Stimulated activated CD8-positive, alpha-beta memory T cell treated with anti-CD3 and anti-CD28 coated beads, Interleukin-15, amount 100 ng/mL, for 24 hours (primary cell): ENCODE data around the gene POLR3GL.
"Not testable (repeated sequence)": the region's sequence is repeated elsewhere in the genome, so short reads cannot be mapped to it uniquely, and the experiment has no call there.

Source experiments
- DNase-seq: peaks from one replicate; pipeline ENCODE4 v3.0.0-alpha.2; 2020; ENCODE audit warnings: low read depth

Gene POLR3GL, protein sequence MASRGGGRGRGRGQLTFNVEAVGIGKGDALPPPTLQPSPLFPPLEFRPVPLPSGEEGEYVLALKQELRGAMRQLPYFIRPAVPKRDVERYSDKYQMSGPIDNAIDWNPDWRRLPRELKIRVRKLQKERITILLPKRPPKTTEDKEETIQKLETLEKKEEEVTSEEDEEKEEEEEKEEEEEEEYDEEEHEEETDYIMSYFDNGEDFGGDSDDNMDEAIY

DNA sequence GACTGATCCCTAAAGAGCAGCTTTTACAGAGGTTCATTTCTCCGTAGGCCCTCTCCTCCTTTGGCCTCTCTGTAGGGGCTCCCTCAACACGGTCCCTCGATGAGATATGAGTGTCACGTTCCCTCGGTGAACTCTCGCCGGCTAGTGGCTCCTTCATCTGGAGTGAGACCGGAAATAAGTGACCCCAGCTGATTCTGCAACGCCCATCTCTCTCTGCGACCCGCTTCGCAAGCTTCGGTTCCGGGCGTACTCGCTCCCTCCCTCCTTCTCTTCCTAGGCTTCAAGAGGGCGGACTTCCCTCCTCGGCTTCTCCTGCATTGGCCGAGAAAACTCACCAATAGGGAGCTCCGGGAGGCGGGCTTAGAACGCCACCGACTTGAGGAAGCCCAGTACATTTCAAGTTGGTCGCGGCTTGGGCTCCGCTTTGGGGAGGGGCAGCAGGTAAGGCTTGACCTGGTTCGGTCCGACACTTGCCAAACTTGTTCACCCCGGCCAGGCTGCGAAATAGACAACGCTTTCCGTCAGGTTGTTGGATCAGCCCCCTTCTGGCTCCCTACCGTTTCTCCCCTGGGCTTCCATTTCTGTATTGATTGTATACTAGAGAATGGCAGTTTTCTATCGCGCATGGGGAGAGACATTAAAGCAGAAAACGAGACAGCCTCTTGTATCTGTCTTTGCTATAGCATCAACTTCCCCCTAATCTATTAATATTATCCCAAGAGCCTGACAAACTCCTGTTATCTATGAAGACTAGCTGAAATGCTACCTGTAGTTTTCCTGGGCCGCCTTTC is at the start of gene POLR3GL, which contains the start of gene ANKRD34A:
Gene POLR3GL, plus strand, starts transcription at position 363 of the 791 bp plus-strand sequence. CDS start 10,176 bp downstream, outside the sequence.
Gene ANKRD34A, minus strand, starts transcription at position 248 of the 791 bp plus-strand sequence. CDS start 2,816 bp downstream, outside the sequence.
- peak; percentile 69 for DNase-seq

DNA sequence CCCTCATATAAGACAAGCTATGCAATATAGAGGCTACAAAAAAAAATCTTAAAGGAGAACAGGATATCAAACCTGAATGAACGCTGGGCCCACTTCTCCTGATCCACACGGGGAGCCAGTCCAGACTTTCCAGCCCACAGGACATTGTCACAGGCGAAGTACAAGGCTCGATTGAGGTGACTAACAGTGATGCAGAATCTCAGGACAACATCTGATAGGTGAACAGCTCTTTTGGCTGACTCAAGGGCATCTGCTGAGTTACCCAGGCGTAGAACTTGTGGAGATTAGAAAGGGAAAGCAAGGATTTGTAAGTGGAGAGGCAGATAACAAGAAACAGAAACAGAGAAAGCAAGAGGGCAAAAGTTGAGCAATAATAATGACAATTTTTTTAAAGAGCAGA is 47.7 kb upstream of the POLR3GL start:
- DNase-seq = no peak

DNA sequence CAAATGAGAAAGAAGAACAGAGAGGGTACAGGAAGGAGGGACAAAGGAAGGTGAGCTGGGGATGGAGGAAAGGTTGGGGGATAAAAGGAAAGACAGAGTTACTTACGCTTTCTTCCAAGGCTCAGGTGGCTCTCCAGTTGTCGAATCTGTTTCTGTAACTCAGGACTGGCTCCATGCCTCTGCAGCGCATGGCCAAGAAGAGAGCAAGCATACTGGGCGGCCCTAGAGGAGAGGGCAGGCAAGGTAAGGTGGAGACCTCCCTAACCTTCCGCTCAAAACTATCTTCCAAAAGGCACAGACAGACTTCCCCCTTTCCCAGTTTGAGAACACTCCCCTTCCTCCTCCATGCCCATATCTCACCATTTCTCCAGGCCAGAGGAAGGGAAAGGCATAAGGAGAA is 46.9 kb upstream of the POLR3GL start:
- no peak for DNase-seq

DNA sequence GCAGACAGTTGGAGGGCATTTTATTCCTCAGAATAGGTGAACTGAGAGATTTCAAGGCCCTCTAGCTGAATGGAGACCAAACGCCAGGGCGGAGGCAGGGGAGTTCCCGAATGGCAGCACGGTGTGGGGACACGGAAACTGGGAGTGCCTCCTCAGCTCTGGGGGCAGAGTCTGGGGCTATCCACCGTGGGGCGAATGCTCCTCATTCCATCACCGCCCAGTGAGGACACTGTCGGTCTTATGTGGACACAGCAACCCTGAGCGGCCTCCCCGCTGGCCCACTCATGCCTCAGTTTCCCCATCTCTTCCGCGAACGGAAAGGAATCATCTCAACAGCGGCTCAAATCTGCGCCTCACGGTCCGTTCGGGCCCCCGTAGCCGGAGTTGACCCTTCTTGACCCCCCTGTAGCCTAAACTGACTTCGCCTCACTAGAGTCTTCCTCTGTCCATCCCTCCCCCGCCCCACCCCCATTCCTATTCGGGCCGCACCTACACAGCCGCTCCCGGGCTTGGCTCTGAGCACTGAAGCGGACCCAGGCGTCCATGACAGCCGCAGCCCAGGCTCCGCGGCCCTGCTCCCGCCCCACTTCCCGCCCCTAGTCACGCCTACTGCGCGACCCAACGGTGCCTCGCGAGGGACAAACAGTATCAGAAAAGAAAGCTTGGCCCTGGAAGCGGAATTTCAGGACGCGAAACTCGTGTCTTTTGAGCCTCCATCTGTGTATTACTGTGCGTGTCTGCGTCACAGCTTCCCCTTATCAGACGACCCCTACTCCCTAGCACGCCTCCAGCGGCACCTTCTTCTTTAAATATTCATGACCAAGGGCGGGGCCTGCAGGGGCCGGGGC is 46.1 kb upstream of the POLR3GL start, which contains the start of gene PEX11B:
Gene PEX11B, minus strand, starts transcription at position 574 of the 848 bp plus-strand sequence. Its CDS starts 29 bp downstream, at position 545.
- DNase-seq = peak; percentile 77

DNA sequence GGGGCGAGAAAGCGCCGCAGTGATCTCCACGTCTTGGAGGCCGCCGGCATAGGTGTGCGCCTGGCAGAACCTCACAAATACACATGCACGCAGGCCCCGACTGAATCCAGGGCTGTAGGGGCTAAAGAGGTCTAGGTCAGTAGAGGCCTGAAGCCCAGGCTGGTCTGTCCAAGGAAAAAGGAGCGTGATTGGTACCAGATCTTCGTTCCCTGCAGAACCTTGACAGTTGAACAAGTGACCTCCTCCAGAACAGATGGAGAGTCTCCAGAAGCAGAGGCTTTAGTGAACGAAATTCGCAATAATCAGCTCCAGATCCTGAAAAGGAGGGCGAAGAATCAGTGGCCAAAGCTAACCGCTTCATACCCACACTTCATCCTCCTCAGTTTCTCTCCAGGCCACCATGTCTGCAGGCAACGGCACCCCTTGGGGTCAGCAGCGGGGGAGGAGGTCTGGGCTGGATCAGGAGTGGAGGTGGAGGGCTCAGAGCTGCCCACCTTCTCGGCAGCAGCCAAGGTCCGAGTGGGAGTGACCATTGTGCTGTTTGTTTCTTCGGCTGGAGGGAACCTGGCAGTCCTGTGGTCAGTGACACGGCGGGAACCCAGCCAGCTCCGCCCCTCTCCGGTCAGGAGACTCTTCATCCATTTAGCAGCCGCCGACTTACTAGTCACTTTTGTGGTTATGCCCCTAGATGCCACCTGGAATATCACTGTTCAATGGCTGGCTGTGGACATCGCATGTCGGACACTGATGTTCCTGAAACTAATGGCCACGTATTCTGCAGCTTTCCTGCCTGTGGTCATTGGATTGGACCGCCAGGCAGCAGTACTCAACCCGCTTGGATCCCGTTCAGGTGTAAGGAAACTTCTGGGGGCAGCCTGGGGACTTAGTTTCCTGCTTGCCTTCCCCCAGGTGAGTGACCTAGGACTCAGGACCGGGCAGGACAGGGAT is 45.2 kb upstream of the POLR3GL start:
- DNase-seq = no peak

DNA sequence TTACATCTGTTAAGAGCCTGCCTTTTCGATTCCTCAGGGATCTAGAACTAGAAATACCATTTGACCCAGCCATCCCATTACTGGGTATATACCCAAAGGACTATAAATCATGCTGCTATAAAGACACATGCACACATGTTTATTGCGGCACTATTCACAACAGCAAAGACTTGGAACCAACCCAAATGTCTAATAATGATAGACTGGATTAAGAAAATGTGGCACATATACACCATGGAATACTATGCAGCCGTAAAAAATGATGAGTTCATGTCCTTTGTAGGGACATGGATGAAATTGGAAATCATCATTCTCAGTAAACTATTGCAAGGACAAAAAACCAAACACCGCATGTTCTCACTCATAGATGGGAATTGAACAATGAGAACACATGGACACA is 44.2 kb upstream of the POLR3GL start:
- not testable (repeated sequence) for DNase-seq

DNA sequence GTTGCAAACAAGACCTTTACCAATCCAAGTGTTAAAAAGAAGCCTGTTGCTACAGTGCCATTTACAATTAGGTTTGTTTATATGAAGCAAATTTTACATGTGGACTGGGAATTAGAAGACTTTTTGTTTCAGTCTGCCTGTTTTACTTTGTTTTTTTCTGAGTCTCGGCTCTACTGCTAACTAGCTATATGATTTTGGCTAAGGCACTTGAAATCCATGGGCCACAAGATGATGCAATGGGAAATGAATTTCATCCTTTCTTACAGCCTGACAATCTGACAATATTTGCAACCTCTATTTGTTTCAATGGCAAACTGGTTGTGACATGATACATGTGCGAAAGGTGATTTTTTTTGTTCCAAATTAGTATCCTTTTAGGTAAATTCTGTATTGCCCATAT is 42.2 kb upstream of the POLR3GL start:
- no peak for DNase-seq

DNA sequence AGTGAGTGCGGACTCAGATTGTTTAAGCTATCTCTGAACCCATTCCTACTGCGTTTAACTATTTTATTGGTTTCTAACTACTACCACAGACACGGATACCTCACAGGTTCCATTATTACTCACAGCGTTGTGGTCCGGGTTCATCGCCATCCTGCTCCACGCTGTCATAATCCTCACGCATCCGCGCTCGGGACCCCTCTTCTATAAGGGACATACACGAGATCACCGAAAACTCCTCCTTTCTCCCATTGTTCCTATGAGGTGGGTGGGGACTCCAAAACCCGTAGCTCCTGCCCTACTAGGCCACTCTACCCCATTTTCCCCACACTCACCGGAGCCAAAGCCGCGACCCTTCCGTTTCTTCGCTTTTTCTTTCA is 37.8 kb upstream of the POLR3GL start:
- no peak for DNase-seq

DNA sequence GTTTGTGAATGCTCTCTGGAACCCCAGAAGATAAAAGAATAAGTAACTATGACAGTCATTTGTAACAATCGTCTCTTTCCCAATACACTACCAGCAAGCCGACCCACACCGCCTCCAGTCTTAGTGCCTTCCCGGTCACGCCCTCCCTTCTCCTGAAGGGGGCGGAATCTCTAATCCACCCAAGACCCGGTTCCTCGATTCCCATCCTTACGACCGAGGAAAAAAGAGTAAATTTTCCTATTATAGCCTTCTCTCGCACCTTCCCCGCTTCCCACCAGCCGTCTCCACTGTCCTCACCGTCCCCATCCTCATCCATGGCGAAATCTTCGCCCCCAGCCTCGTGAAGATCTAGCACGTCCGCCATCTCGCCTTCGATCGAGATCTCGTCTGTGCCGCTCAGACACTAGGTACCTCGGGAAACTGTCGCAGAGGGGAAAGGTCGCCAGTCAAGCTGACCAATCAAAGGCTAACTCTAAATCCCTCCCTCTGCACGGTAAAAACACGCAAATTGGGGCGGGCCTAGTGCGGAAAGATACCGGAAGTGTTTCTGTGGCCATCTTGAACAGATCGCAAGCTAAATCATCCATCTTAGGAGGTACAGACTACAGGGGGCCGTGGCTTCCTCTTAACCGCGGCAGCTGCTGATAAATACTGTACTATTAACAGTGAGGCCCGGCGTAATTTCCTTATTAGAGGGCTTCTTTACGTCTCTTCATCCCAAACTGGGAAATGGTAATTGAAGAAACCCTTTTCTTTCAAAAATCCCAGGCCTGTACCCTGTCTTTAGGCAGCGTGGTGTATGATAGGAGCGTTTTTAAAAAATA is 37.2 kb upstream of the POLR3GL start, which contains the start of gene RBM8A:
Gene RBM8A, minus strand, starts transcription at position 422 of the 824 bp plus-strand sequence. Its CDS starts 58 bp downstream, at position 364.
- DNase-seq = peak; percentile 59

DNA sequence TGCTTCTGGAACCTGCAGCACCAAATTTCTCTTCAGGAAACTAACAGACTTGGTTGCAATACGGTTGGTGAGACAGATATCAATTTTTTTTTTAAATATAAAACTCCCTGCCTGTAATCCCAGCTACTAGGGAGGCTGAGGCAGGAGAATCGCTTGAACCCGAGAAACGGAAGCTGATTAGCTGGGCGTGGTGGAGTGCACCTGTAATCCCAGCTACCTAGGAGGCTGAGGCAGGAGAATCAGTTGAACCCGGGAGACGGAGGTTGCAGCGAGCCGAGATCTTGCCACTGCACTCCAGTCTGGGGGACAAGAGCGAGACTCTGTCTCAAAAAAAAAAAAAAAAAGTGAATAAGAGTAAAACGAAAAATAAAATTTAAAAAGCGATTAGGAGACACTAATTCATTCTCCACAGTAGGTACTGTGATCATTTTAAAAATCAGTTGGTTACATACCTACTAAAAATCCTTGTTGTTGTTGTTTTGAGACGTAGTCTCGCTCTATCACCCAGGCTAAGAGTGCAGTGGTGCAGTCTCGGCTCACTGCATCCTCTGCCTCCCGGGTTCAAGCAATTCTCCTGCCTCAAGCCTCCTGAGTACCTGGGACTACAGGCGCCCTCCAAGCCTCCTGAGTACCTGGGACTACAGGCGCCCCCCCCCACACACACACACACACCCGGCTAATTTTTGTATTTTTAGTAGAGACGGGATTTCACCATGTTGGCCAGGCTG is 36.4 kb upstream of the POLR3GL start:
- no peak for DNase-seq

DNA sequence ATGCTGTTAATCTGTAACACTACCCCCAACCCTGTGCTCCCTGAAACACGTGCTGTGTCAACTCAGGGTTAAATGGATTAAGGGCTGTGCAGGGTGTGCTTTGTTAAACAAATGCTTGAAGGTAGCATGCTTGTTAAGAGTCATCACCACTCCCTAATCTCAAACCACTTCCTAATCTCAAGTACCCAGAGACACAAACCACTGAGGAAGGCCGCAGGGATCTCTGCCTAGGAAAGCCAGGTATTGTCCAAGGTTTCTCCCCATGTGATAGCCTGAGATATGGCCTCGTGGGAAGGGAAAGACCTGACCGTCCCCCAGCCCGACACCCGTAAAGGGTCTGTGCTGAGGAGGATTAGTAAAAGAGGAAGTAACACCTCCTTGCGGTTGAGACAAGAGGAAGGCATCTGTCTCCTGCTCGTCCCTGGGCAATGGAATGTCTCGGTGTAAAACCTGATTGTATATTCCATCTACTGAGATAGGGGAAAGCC is 31.9 kb upstream of the POLR3GL start:
- not testable (repeated sequence) for DNase-seq

DNA sequence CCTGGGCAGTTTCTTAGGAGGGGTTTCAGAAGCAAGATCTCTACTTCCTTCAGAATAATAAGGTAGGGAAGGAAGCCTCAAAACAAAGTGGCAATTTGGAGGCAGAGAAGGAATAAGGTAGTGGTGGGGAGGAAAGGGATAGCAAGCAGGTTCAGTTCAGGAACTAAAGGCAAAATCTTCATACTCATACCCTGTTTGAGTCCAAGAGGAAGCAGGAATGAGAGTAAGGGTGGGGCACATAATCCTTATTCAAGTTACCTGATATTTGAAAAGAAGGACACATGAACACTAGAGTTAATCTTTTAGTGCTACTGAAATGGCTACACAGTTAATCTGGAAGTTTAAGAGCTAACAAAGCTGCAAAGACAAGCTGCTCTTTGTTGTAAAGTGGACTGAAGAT is 28.8 kb upstream of the POLR3GL start:
- no peak for DNase-seq

DNA sequence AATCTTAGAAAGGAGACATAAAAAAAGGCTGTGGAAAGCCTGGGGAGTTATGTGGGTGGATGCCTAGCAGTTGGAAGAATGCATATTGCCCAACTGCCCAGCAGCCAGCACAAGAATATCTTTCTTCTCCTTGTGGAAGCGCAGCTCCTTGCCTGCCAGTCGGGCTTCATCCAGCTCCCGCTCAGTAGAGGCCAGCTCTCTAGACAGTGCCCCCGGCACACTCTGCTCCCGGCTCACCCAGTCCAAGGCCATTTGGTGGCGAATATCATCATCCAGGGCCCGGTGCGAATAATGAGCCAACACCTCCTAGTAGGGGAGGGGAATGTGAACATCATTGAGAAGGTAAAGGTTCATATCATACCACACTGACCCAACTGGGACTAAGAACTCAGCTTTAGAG is 28.2 kb upstream of the POLR3GL start:
- no peak for DNase-seq

DNA sequence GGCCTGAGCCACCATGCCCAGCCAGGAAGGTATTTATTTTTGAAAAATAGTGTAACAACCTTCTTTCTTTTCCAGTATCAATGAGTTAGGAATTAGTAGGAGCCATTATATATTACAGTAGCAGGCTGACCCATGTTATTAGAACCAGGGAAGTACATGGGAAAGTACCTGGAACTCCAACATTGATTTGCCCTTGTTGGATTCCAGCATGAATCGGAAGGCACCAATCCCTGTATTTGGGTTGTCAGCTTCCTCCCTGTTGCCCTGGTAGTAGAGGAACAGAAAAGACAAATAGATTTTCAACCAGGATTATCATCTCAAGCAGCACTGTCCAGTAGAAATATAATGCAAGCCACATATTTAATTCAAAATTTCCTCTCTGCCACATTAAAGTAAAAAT is 27.1 kb upstream of the POLR3GL start:
- no peak for DNase-seq

DNA sequence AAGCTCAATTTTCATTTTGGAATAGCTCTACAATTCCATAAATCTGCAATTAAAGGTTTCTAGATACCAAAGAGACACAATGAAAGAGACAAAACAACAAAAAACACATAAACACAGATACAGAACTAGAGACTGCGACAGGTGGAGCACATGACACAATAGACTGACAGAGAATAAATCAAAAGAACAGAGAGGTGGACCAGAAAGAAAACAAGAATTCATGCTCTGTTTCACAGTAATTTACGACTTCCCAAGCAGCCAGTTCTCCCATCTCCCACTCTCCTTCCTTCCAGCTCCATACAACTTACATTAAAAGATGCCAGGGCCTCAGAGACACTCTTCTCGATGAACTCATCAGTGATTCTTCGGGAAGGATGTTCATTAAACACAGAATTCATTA is 22.1 kb upstream of the POLR3GL start:
- no peak for DNase-seq

DNA sequence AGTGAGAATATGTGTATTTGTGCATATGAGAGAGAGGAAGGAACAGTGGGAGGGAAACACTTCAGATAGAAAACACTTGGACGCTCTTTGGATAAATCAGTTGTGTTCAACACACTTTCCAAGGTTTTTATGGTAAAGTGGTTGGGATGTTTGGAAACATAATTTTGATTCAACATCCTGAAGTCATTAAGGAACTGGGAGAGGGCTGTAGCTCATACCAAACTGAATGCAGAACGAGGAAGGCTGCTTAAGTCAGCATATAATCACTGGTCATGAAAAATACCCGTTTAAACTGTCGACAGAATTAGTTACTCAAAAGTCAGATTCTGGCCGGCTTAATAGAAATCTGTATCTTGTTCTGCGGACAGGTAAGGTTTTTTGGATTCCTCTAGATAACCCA is 21.6 kb upstream of the POLR3GL start:
- DNase-seq = no peak

DNA sequence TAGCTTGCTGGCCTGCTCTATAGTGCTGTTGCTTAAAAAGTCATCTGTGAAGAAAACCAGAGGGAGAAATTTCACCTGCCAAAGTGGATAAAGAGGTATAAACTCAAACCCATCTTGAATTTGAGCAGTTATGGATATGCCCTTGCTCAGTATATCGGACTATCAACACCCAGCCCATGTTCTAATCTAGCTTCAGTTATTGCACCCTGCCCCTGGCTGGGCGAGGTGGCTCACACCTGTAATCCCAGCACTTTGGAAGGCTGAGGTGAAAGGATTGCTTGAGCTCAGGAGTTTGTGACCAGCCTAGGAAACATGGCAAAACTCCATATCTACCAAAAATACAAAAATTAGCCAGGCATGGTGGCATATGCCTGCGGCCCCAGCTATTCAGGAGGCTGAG is 20.0 kb upstream of the POLR3GL start:
- DNase-seq = no peak

DNA sequence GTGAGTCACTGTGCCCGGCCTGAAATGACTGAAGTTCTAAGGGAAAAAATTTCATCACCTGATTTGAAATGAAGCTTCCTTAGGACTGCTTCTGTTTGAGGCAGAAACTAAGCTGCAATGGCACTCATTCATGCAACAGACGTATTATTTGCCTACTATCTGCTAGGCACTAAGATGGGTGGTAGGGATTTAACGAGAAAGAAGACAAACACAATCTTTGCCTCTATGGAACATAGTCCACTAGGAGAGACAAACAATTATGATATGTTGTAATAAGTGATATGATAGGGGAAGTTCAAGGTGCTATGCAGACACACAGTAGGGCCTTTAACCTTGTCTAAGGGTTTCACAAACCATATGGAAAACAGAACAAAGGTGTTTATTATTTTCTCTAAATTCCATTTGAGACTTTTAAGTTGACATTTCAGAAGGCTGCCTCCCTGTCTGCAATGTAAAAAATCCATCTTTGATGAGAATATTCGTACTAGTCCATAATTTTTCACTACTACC is 18.0 kb upstream of the POLR3GL start:
- no peak for DNase-seq

DNA sequence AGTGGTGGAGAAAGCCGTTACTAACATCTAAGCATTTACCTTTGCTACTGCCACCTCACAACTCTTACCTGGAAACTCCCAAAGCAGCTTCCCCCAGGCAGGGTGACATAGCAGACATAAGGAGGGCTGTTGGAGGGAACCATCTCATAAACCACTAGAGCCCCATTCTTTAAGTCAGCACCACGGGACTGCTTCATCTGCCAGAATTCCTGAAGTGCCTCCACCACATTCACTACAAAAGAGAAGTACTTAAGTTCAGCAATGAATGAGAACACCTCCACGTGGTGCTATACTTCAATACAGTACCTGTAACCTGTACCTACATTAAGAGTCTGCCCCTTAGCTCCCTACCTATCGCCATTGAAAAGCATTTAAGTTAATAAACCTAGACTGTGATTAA is 16.9 kb upstream of the POLR3GL start:
- no peak for DNase-seq
